Superior temporal gyrus (tissue), 1 donor: ENCODE measurements around the gene MINDY2.

Source experiments
- DNase-seq: peaks from one replicate; pipeline ENCODE4 v3.0.0-alpha.2; 2016; ENCODE audit errors: extremely low spot score

MINDY2 gene

GRCh38 chr15:58770857-58771620 lies at the start of gene MINDY2:
Gene MINDY2 (plus strand): TSS chr15:58771302. CDS start chr15:58771396, 94 bp downstream.
- peak; percentile 98 for DNase-seq

DNA sequence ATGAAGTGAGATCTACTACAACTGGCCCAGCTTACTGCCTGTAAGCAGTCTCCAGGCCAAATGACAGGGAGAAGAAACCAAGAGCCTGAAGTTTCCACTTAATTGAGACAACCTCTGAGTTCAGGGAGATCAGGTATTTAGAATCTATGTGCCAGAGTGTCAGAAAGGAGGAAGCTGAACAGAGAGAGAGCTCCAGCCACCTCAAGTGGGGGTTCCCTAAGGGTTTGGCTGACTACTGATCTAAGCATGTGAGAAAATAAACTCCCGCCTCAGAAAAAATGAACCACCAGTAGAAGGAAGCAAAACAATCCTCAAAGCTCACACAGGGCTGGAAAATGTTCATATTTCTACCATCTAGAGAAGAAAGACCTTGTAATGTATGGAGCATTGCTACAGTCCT lies 46.6 kb upstream of the MINDY2 start:
- DNase-seq, result no peak

DNA sequence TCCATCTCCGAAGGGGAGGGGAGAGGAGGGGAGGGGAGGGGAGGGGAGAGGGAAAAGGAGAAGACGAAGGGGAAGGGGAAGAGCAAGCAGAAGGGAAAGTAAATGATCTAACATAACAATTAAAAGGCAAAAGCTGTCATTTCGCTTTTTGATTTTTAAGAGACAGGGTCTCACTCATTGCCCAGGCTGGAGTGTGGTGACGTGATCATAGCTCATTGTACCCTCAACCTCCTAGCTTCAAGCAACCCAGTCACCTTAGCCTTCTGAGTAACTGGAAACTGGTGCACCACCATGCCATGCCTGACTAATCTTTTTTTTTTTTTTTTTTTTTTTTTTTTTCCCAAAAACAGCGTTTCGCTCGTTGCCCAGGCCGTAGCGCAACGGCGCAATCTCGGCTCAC lies 44.2 kb upstream of the MINDY2 start:
- no peak for DNase-seq

DNA sequence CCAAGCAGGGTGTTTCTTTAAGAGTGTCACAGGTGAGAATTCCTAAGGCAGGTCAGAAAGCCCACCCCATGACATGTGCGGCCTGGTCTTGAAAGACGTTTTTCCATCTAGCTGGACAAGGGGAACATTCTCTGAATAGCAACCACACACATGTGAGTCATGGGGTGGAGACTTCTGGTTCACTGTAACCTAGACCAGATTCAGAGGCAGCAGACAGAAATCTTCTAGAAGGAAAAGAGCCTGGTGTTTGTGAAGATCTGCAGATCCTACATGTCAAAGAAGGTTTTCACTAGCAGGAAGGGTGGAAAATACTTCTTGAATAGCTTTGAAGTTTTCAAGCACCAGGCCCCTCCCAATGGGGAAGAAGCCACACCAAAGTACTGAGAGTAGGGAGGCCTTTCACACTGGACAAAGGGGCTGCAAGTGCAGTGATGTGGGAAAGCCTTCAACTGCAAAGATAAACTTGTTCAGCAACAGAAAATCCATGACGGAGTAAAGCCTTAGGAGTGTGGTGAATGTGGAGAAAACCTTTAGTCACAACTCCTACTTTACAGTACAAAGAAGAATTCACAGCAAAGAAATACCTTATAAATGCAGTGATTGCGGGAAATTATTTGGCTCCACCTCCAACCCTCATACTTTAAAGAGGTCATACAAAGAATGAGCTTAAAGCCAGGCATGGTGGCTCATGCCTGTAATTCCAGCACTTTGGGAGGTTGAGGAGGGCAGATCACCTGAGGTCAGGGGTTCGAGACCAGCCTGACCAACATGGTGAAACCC lies 39.2 kb upstream of the MINDY2 start:
- DNase-seq, result no peak

DNA sequence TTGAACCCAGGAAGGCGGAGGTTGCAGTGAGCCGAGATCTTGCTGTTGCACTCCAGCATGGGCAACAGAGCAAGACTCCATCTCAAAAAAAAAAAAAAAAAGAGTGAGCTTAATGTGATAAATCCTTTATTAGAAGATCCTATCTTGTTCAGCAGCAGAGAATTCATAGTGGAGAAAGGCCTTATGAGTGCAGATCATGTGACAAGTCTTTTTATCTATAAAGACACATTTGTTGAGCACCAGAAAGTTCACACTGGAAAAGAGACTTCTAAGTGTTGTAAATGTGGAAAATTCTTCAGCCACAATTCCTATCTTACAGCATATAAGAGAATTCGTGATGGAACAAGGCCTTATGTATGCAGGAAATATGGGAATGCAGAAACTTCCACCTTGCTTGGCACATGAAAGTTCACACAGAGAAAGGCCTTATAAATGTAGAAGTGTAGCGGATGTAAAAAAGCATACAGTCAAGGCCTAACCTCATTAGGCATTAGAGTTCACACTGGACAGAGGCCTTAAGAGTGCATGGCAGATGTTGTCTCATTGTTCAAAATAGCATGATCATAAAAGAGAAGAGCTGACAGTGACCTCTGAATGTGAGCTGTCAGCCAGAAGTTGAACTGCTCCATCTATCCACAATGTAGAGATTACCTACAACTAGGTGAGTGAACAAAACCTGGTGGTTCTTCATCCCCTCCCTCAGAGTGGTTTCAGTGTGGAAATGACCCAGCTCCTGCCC lies 38.3 kb upstream of the MINDY2 start:
- peak; percentile 35 for DNase-seq

- DNase-seq, result no peak
Observed at GRCh38 chr15:58734859-58735258, 36.2 kb upstream of the MINDY2 start.

DNA sequence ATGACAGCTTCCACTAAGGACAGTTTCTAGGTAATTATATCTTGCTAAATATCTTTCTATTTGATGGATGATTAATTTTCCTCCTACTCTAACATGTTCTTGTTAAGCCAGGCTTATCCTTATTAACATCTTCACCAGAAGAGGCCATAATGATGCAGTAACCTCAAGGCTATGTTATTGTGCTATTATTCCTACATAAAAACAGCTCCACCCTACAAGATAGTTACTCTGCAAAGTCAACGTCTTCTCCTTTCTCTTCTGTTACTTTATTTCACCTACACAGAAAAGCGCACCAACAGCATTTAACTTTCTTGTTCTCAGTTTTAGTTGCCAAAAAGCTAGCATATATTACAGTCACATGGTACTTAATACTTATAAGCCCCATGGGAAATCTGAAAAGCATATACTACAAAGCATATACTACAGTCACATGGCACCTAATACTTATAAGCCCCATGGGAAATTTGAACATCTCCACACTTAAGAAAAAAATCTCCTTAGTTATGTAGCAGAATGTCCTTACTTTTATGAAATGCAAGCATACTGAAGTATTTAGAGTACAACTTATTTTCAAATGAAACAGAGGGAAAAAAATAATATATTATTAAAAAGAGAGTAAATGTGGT lies 35.0 kb upstream of the MINDY2 start:
- DNase-seq, result no peak

DNA sequence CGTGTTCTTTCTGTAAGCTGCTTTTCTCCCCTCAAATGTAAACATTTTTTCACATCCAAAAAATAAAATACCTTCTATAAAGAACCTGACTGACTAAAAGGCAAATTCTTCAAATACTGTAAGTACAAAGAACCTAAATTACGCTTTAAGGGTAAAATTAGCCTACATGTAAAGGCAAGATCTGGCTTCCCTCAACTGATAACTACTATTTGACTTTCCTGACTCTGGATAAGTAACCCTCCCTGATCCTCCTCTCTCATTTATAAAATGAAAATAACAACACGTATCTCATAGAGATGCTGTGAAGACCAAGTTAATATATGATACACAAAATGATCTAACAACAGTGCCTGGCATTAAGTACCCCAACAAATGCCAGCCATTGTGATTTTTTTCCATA lies 33.8 kb upstream of the MINDY2 start:
- DNase-seq, result no peak

DNA sequence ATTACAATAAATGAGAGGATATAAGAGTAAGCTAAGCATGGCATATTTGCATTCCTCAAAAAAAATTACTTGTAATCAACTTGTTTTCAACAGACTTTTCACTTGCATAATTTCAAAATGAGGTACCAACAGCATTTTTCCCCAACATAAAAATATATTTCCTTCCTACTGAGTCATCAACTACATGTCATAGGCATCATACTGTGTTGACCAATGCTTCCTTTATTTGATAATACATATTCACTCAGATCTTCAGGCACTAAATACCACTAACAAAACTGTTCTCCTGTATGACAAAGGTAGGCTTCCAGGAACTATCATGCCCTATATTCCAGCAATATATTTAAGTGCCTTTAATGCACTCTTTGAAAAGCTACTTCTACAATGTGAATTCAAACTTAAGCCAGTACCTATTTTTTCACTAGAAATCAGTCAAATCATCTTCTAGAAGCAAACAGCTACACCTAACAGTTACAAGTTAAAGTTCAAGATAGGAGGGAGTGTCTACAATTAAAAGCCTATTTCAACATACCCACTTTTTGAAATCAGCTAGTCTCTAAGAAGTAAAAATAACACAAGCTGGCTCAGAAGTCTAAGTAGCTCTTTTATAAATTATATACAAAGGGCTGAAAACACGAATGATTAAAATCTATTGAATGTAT lies 32.9 kb upstream of the MINDY2 start:
- DNase-seq, result no peak

DNA sequence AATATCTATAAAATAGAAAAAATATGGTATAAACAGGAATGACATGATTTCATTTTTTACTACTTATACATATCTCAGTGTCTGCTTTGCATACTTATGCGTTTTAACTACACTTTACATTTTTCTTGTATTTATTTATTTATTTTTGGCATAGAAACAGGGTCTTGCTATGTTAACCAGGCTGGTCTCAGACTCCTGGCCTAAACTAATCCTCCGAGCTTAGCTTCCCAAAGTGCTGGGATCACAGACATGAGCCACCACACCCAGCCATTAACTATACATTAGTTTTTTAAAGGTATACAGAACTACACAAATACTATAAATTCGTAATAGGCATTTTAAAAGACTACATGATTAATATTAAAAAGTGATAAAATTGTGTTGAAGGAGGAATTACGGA lies 30.7 kb upstream of the MINDY2 start:
- no peak for DNase-seq

- no peak for DNase-seq
Observed at GRCh38 chr15:58741032-58741431, 30.1 kb upstream of the MINDY2 start.

GRCh38 chr15:58742022-58742813 lies 28.9 kb upstream of the MINDY2 start:
- DNase-seq, result no peak

DNA sequence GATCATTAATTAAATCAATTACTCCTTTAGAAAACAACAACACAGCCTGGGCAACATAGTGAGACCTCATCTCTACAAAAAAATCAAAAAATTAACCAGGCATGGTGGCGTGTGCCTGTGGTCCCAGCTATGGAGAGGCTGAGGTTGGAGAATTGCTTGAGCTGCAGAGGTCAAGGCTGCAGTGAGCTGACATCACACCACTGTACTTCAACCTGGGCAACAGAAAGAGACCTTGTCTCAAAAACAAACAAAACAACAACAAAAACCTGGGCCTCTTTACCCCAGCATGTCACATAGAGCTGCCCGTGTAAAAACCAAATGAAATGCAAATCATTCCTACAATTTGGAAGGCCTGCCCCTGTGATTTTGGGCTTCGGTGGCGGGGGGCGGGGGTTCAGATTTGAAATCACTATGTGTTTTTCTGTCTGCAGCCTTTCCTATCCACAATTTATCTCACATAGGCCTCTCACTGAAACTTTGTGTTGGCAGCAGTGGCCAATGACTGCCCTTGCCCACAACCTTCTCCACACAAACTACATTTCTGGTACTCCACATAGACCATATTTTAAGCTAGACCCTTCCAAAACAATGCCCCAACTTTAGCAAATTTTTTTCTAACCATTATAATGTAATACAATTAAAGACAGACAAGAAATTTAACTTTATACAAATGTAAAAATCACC lies 28.1 kb upstream of the MINDY2 start:
- no peak for DNase-seq

- DNase-seq, result no peak
Observed at GRCh38 chr15:58746174-58746573, 24.9 kb upstream of the MINDY2 start.

DNA sequence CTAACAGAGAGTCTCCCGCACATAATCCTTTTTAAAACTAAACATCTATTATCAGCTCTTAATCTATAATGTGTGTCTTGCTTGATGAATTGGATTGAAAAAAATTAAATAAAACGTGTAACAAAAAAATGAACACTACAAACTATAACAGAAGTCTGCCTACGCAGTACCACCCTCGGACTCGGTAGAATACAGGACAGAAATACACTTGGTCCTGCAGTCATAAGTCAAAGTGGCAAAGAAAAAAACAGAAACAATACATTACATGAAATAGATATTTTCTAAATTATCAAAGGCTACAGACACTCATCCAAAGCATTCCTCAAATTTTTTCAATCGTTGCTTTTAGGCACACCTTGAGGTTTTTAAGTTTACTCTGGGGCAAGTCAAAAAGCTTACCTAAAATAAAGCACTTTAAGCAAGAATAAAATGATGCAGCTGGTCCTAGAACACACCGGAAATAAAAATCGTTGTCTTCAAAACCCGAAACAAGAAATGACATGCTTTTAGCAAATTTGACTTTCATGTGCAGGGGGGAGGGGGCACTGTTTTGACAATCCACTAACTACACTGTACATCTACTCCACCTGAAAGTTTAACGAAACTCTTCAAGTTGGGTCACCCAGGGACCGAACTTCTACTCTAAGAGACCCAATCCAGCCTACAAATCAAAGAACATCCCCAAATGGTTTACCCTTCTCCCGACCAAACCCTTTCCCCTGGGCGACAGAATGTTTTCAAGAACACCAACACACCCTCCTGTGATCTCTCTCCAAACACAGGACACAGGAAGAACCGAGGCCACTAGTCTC lies 22.9 kb upstream of the MINDY2 start:
- peak; percentile 61 for DNase-seq

DNA sequence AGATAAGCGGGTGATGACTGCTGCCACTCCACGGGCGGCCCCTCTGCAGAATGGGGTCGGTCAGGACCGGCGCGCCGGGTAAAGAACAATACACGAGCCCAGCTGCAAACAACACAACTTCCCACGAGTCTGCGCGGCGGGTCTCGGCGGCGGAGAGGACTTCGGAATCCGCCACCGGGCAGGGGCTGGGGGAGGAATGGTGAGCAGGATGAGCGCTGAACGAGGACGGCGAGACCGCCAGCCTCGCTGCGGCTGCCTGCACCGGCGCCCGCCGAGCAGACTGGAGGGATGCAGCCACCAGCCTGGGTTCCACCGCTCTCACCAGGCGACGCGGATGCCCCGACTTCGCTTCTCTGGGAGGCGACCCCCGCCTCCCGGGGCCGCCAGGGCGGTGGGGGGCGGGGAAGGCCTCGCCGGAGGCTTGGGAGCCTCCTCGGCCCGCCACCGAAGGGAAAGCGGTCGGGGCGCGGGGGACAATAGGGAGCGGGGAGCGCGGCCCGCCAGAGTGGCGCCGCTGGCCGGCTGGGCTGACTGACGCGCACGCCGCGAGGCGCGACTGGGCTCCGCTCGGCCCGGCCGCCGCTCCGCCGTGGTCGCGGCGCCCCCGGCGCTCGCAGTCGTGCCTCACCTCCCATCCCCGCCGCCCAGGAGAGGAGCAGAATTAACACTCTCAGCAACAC lies 22.1 kb upstream of the MINDY2 start:
- peak; percentile 29 for DNase-seq

DNA sequence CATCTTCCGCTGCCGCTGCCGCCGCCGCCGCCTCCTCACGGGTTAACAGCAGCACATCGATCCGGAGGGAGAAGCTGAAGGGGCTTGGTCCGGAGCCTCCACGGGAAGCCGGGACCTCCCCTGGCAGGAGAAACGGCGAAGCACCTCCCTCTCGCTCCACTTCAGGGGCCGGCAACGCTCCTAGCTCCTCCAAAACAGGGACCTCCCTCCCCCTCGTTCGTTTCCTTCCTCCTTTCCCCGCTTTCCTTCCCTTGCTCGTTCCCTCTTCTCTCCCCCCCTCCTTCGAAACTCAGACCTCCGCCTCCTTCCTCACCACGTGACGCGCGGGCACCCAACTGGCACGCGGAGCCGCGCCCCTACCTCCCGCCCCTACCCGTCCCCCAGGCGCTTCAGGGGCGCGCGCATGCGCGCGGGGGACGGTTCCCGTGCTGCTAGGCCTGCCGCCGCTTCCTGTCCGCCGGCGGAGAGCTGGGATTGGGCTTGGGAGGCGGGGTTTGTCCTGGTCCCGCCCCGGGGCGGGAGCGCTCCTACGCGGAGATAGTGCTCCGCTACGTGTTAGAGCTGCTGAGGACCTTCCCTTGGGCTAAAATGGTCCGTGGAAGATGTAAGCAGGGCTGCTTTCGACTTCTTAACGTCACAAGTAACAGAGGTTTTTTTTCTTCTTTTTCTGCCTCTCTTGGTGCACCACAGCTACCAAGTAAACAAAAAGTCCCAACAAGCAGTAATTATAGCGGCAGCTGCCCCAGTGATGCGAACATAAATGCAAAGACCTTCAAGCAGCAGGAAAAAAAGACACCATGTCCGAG lies 21.4 kb upstream of the MINDY2 start, which contains the start of gene ADAM10:
Gene ADAM10 (minus strand): TSS at position 176 of the 806 bp plus-strand sequence. CDS start 173 bp downstream, at position 3.
- peak; percentile 98 for DNase-seq

- DNase-seq, result no peak
Observed at GRCh38 chr15:58752716-58753115, 18.4 kb upstream of the MINDY2 start.
